Measurements from ENCODE around the gene CEP85.
"Not testable (repeated sequence)": the region's sequence is repeated elsewhere in the genome, so short reads cannot be mapped to it uniquely, and the experiment has no call there.

CEP85 gene

GRCh38 chr1:26224606-26225005, 9.4 kb upstream of the CEP85 start:
- FAIRE-seq: no peak

- FAIRE-seq: no peak
Measured at GRCh38 chr1:26225033-26225831, 8.8 kb upstream of the CEP85 start.

- FAIRE-seq: not testable (repeated sequence)
Measured at GRCh38 chr1:26230682-26231081, 3.3 kb upstream of the CEP85 start.

- no peak for FAIRE-seq
Measured at GRCh38 chr1:26234644-26235370, 807 bp downstream of the CEP85 start.

- no peak for FAIRE-seq
Measured at GRCh38 chr1:26237230-26237966, 3.4 kb downstream of the CEP85 start.

- FAIRE-seq: no peak
Measured at GRCh38 chr1:26239936-26240335, 5.9 kb downstream of the CEP85 start.

- FAIRE-seq: no peak
Measured at GRCh38 chr1:26252718-26253117, 18.7 kb downstream of the CEP85 start.

GRCh38 chr1:26254404-26254803, 20.4 kb downstream of the CEP85 start:
- FAIRE-seq: no peak

GRCh38 chr1:26257222-26257621, 23.2 kb downstream of the CEP85 start:
- no peak for FAIRE-seq

GRCh38 chr1:26259005-26259404, 25.0 kb downstream of the CEP85 start:
- no peak for FAIRE-seq

GRCh38 chr1:26259578-26259977, 25.6 kb downstream of the CEP85 start:
- FAIRE-seq: no peak

GRCh38 chr1:26263212-26263611, 29.2 kb downstream of the CEP85 start:
- FAIRE-seq: no peak

- FAIRE-seq: no peak
Measured at GRCh38 chr1:26265405-26265804, 31.4 kb downstream of the CEP85 start.

GRCh38 chr1:26268290-26269197, 34.5 kb downstream of the CEP85 start:
- FAIRE-seq: no peak

- no peak for FAIRE-seq
Measured at GRCh38 chr1:26269198-26269550, 35.2 kb downstream of the CEP85 start.

GRCh38 chr1:26274801-26275425, 40.9 kb downstream of the CEP85 start:
- FAIRE-seq: no peak

GRCh38 chr1:26275580-26276431, 41.8 kb downstream of the CEP85 start:
- no peak for FAIRE-seq

GRCh38 chr1:26276432-26276838, 42.4 kb downstream of the CEP85 start:
- FAIRE-seq: no peak

GRCh38 chr1:26277261-26277661, 43.3 kb downstream of the CEP85 start:
- FAIRE-seq: no peak

GRCh38 chr1:26277719-26278118, 43.7 kb downstream of the CEP85 start:
- no peak for FAIRE-seq

GRCh38 chr1:26278303-26278702, 44.3 kb downstream of the CEP85 start:
- FAIRE-seq: no peak

Measured in islet of Langerhans (tissue), 1 donor.